Activated CD8-positive, alpha-beta memory T cell treated with anti-CD3 and anti-CD28 coated beads for 1 hour (primary cell): Measurements from ENCODE around the gene CCDC13.

Experiments used
- DNase-seq, 2 donors: peaks; one replicate each; pipeline ENCODE4 v3.0.0-alpha.2; 2020; ENCODE audit warnings: low read depth in 1 of 2; ENCODE audit errors: extremely low read depth in 1 of 2

Gene CCDC13

GRCh38 chr3:42734263-42734860 lies 38.7 kb downstream of the CCDC13 start:
- DNase-seq, result no peak

- no peak for DNase-seq
These were observed 39.4 kb downstream of the CCDC13 start for GRCh38 chr3:42733501-42734262.

- no peak for DNase-seq
These were observed 40.1 kb downstream of the CCDC13 start for GRCh38 chr3:42732829-42733459.

GRCh38 chr3:42732196-42732828 lies 40.7 kb downstream of the CCDC13 start:
- no peak for DNase-seq

DNA sequence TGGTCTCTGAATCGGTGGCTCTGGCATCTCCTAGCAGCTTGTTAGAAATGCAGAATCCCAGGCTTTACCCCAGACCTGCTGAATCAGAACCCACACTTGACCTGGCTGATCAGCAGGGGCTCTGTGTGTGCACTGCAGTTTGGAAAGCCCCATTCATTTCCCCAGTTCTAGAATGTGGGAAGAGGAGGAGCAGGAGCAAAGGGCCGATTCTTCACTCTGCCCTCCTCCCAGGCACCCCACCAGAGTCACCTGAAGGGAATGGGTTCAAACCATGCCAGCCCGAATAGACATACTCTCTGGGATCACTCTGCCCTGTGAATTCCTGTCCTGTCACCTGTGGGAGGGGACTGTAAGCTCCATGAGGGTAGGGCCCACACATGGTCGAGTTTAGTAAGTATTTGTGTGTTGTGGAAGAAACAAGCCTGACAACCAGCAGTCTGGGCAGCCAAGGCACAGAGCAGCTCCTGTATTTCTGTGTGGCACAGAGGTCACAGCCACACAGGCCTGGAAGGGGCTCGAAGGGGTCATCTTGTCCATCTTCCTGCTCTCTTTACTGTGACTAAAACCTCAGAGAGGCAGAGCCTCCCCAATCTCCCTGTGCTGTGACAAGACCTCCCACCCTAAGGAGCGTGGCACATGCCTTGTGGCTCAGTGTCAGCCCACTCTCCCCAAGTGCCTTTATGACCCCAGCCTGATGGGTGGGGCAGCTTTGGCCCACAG lies 41.4 kb downstream of the CCDC13 start:
- no peak for DNase-seq

DNA sequence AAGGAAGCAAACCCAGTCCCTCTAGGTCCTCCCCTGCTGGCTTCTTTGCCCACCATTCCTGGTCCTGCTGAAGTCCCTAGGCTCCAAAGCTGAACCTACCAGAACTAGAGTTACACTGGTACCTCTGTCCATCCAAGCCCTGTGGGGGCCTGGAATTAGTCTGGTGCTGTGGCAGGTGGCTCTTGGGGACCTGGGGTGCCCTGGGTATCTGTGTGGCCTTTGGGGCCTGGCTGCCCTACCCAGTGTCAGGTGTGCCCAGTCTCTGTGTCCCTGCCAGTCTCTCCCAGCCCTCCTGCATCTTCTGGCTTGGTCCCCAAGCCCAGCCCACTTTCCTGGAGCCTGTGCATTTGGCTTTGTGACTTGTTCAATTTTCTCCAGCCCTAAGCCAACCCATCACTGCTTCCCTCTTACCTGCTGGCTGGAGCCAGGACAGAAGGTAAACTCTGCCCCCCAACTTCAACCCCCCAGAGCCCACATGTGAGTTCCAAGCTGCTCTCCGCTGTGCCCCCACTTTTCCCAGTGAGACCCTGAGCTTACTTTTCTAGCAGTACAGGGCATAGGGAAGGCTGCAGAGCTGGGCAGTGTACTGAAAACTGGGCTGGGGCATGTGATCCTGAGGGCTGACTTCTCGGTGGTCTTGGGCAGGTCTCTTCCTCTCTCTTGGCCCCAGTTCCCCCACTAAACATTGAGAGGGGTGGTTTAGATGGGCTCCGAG lies 42.2 kb downstream of the CCDC13 start:
- no peak for DNase-seq

DNA sequence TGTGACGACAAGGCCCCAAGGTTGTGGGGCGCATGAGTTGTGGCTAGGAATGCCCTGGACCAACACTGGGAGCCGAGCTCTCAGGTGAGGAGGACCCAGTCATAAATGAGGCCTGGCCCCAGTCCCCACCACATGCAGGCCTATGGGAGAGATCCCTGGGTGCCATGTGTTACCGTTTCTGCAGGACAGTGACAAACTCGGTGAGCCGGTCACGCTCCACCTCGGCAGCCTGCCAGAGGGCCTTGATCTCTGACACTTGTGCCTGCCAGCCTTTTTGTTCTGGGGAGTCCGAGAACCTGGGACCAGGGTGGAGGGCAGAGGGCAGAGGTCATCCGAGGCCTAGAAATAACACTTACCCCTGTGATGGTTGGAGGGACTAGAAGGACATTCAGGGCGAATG lies 42.8 kb downstream of the CCDC13 start:
- no peak for DNase-seq

DNA sequence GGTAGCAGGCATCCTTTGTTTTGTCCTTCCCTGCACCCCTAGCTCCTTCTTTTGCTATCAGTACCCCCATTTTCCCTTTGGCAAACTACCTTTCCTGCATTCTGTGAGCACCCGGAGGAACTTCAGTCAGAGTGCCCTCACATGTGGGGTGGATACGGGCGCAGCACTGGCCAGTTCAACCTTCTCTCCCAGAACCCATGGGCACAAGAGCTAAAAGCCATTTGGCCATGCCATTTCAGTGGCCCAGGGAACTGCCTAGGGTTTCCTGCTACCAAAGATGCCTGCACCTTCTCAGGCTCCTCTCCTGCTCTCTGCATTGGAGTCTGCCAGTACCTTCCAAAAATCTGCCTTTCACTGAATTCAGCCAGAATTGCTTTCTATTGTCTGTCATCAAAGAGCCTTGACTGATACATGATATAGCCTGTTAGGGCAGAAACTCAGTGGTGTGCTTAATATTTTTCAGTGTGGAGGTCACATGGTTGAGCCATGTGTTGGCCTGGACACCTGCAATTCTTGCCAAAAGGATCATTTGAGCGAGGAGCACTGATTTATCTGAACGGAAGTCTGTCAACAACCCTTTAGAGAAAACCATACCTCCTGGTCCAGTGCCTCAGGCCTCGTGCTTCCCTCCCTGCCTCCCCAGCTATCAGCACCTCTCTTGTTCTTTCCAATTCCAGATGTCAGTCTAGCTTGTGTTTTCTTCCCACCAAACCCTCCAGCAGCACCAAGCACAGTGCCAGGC lies 43.5 kb downstream of the CCDC13 start:
- no peak for DNase-seq

DNA sequence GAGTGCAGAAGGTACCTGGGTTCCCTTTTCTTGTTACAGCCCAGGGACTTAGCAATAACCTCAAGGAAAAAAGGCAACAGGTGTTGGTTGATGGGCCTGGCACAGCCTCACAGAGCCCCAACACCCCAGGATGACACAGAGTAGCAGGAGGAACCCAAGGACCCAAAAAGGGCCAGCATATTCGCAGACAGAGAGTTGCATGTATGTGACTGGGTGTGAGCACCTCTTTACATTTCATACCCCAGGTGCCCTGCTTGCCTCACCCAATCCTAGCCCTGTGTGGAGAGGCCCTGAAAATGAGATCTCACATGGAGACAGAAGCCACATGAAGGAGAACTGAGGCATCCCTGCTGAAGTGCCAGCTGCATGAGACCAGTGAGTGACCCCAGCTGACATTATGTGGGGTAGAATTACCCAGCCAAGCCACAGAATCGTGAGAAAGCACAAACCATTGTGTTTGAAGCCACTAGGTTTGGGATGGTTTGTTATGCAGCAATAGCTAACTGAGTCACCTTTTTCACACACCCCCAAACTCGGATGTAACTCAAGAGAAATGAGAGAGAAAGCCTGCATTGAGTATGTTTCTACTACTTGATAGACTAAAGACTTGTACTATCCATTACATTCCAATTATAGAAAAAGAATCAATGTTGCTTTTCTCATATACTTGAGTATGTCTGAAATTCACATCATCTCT lies 44.2 kb downstream of the CCDC13 start:
- DNase-seq, result no peak

DNA sequence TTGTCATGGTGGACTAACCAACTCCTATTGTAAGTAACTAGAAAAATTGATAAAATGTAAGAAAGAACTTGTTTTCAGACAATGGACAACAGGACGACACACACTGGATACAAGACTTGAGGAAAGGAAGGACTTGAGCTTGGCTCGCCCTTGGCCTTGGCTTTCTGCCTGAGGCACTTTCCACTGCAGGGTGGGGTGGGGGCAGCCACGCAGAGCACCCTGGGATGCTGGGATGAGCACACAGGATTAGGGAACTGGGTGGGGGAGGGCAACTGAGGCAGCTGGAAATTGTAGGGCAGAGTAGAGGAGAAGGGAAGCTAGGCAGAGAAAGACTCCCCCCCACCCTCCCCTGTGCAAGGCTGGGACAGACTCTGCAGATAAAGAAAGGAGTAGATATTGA lies 45.0 kb downstream of the CCDC13 start:
- no peak for DNase-seq

DNA sequence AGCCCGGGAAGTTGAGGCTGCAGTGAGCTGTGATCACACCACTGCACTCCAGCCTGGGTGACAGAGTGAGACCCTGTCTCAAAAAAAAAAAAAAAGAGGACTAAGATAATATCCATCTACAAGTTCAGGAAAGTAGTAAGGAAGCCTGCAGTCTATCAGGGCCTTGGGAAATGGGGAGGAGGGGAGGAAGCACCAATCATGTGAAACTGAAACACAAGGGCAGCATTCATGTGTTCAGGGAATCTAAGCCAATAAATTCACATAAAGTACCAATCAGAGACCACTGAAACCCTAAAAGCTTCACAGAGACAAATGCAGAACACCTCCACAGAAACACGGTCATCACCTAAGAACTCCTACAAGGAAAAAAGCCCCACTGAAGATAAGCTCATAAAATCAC lies 47.6 kb downstream of the CCDC13 start:
- DNase-seq, result no peak

DNA sequence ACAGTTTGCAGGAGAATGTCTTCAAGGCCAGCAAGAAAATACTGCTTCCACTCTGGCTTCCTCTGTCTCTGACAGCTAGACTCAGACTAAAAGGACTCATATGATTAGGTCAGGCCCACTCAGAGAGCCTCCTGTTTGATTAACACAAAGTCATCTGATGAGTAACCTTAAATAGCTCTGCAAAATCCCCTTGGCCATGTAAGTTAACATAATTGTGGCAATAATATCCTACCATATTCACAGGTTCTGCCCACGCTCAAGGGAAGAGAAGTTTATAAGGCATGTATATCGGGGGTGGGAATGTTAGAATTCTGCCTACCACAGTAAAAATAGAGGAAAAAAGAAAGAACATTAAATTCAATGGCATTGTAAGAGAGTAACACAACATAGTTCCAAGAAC lies 49.8 kb downstream of the CCDC13 start:
- no peak for DNase-seq
